ENCODE results near the gene KIF19. TPM values are rescaled to one million over a fixed set of nuclear protein-coding genes. Genes with fewer than 3 reads are reported as not detected.

The KIF19 gene
- total and polyA plus RNA-seq, 2 of the 4 experiments (the other 2 are of a cell fraction) = not detected

DNA sequence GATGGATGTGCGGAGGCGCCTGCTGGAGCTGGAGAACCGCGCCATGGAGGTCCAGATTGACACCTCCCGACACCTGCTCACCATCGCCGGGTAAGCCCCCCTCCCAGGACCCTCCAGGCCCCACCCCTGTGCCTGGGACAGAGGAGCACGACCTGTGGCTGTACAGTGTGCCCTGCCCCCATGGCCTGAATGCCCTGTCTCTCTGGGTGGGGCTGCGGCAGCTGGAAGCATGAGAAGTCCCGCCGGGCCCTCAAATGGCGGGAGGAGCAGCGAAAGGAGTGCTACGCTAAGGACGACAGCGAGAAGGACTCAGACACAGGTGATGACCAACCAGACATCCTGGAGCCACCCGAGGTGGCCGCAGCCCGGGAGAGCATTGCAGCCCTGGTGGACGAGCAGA is 24.5 kb downstream of the KIF19 start:
- Histone ChIP-seq H3K9me1 (ENCODE audit: insufficient read depth, low read length) (no peaks in the 10 kb centered on the region), H3K27me3 (ENCODE audit: control insufficient read depth, insufficient read depth, low read length) (peaks cover 5% of the 10 kb centered on the region; the same call in 1 of the 2 replicates), H3K56ac (ENCODE audit: extremely low read depth, insufficient read depth, low read length) (no peak overlapping the region), H2AFZ (replicated peaks; ENCODE audit: low read length, poor library complexity) (no peak overlapping the region), H3K18ac (ENCODE audit: low read depth, low read length) (no peak overlapping the region), H3K27ac (ENCODE audit: insufficient read depth, low read length) (no peak overlapping the region), H3K4me2 (ENCODE audit: low read depth, low read length) (no peak overlapping the region), H4K20me1 (ENCODE audit: insufficient read depth, low read length) (no peaks in the 10 kb centered on the region), H2BK20ac (ENCODE audit: low read depth, low read length) (no peak overlapping the region), H3K9ac (ENCODE audit: low read depth, low read length) (no peak overlapping the region), H3K9me3 (ENCODE audit: control insufficient read depth, insufficient read depth, low read length) (no peaks in the 10 kb centered on the region), H2AK9ac (replicated peaks; ENCODE audit: low read depth, low read length, poor library complexity) (no peak overlapping the region), H4K5ac (ENCODE audit: low read depth, low read length) (no peak overlapping the region), H2BK5ac (ENCODE audit: low read depth, low read length, poor library complexity, severe bottlenecking) (no peak overlapping the region), H3K36me3 (ENCODE audit: control insufficient read depth, insufficient read depth, low read length) (no peaks in the 10 kb centered on the region), H3K23ac (ENCODE audit: low read depth, low read length) (no peak overlapping the region), H3K4me3 (ENCODE audit: insufficient read depth, low read depth, low read length) (no peak overlapping the region), H3K4me1 (ENCODE audit: control insufficient read depth, insufficient read depth, low read length) (no peaks in the 10 kb centered on the region), H4K8ac (ENCODE audit: low read depth in 2 of 2, low read length in 2 of 2) (no peak overlapping the region), H2BK15ac (ENCODE audit: low read depth, low read length) (no peak overlapping the region), H3K4ac (ENCODE audit: low read depth, low read length) (no peak overlapping the region), H4K91ac (ENCODE audit: insufficient read depth, low read depth, low read length) (no peak overlapping the region), H3K79me1 (ENCODE audit: low read depth in 1 of 2, low read length in 2 of 2) (no peaks in the 10 kb centered on the region), H2AK5ac (ENCODE audit: low read depth, low read length) (no peak overlapping the region), H2BK120ac (ENCODE audit: low read depth, low read length) (no peak overlapping the region), H3K14ac (replicated peaks; ENCODE audit: low read depth, low read length) (no peak overlapping the region)
- POLR2A ChIA-PET (ENCODE audit: unreplicated experiment) = no interaction called here
- intact Hi-C loops (cut with micrococcal nuclease) = no loop called here
- DNase-seq (no peak), ATAC-seq (ENCODE audit: low read depth) (no peak)
- TF ChIP-seq RAD21 (IDR thresholded peaks at IDR 0.05; ENCODE audit: low read length) = no peak
- no peak for TF ChIP-seq RFX5 (IDR thresholded peaks at IDR 0.05; ENCODE audit: low read depth, low read length)
- TF ChIP-seq, protein P1, sequence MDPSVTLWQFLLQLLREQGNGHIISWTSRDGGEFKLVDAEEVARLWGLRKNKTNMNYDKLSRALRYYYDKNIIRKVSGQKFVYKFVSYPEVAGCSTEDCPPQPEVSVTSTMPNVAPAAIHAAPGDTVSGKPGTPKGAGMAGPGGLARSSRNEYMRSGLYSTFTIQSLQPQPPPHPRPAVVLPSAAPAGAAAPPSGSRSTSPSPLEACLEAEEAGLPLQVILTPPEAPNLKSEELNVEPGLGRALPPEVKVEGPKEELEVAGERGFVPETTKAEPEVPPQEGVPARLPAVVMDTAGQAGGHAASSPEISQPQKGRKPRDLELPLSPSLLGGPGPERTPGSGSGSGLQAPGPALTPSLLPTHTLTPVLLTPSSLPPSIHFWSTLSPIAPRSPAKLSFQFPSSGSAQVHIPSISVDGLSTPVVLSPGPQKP (IDR thresholded peaks at IDR 0.05; ENCODE audit: borderline replicate concordance, low read depth, low read length) = no peak
- TF ChIP-seq, protein P2, sequence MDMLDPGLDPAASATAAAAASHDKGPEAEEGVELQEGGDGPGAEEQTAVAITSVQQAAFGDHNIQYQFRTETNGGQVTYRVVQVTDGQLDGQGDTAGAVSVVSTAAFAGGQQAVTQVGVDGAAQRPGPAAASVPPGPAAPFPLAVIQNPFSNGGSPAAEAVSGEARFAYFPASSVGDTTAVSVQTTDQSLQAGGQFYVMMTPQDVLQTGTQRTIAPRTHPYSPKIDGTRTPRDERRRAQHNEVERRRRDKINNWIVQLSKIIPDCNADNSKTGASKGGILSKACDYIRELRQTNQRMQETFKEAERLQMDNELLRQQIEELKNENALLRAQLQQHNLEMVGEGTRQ (IDR thresholded peaks at IDR 0.05; ENCODE audit: low read depth, low read length) = no peak
- no peak for TF ChIP-seq MAZ (IDR thresholded peaks at IDR 0.05; ENCODE audit: borderline replicate concordance, low read depth, low read length)
- TF ChIP-seq NFE2L2 (IDR thresholded peaks at IDR 0.05; ENCODE audit: low read depth, low read length) = no peak
- no peak for TF ChIP-seq FOS (IDR thresholded peaks at IDR 0.05; ENCODE audit: low read depth, low read length)
- TF ChIP-seq POLR2A (IDR thresholded peaks at IDR 0.05; ENCODE audit: low read depth, low read length) = no peak
- TF ChIP-seq BHLHE40 (IDR thresholded peaks at IDR 0.05; ENCODE audit: low read depth, low read length) = no peak
- no peak for TF ChIP-seq CHD1 (IDR thresholded peaks at IDR 0.05; ENCODE audit: low read depth, low read length)
- TF ChIP-seq RCOR1 (IDR thresholded peaks at IDR 0.05; ENCODE audit: insufficient replicate concordance, low read length) = no peak
- no peak for TF ChIP-seq MXI1 (IDR thresholded peaks at IDR 0.05; ENCODE audit: borderline replicate concordance, low read depth, low read length)
- TF ChIP-seq, protein P3, sequence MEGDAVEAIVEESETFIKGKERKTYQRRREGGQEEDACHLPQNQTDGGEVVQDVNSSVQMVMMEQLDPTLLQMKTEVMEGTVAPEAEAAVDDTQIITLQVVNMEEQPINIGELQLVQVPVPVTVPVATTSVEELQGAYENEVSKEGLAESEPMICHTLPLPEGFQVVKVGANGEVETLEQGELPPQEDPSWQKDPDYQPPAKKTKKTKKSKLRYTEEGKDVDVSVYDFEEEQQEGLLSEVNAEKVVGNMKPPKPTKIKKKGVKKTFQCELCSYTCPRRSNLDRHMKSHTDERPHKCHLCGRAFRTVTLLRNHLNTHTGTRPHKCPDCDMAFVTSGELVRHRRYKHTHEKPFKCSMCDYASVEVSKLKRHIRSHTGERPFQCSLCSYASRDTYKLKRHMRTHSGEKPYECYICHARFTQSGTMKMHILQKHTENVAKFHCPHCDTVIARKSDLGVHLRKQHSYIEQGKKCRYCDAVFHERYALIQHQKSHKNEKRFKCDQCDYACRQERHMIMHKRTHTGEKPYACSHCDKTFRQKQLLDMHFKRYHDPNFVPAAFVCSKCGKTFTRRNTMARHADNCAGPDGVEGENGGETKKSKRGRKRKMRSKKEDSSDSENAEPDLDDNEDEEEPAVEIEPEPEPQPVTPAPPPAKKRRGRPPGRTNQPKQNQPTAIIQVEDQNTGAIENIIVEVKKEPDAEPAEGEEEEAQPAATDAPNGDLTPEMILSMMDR (conservative IDR thresholded peaks at IDR 0.05; ENCODE audit: low read depth, low read length) = no peak
- TF ChIP-seq SMC3 (IDR thresholded peaks at IDR 0.05; ENCODE audit: low read depth, low read length) = no peak
- no peak for TF ChIP-seq CEBPB (IDR thresholded peaks at IDR 0.05; ENCODE audit: low read depth, low read length)
- TF ChIP-seq MAFK (IDR thresholded peaks at IDR 0.05; ENCODE audit: low read depth, low read length) = no peak
- dilution Hi-C loops (cut with HindIII; ENCODE audit: low sequenced_read_pairs, unreplicated experiment) = no loop called here
- in situ Hi-C loops (cut with MboI; ENCODE audit: low sequenced_read_pairs) = no loop called here
- 70% methylated on average over 15 of the region's 20 CpGs; no CpG with 5 or more reads in 1 of the 2 experiments for WGBS, 2 experiments (ENCODE audit: extremely low coverage in 2 of 2, insufficient read length in 1 of 2)
- BruUV-seq (replicated peaks) = no TSS peak
- CTCF ChIA-PET = no interaction called here
